ENCODE results near the gene C21orf58.
A peak's percentile ranks its signal among the peaks of the same experiment; 100 is the strongest.

Gene C21orf58

GRCh38 chr21:46284733-46285132, 38.9 kb downstream of the C21orf58 start:
- DNase-seq (ENCODE audit: low read depth): no peak
- H3K4me3 ChIP-seq (ENCODE audit: control insufficient read depth, low read depth, low read length): peak overlapping the region; percentile 74
- TF ChIP-seq CTCF (IDR thresholded peaks at IDR 0.05; ENCODE audit: control insufficient read depth, insufficient read depth, low read depth, low read length, missing control alignments): no peak

- TF ChIP-seq CTCF (IDR thresholded peaks at IDR 0.05; ENCODE audit: control insufficient read depth, insufficient read depth, low read depth, low read length, missing control alignments): no peak
- no peak for DNase-seq (ENCODE audit: low read depth)
- H3K4me3 ChIP-seq (ENCODE audit: control insufficient read depth, low read depth, low read length): no peak overlapping the region
Observed at GRCh38 chr21:46284077-46284644, 39.5 kb downstream of the C21orf58 start.

DNA sequence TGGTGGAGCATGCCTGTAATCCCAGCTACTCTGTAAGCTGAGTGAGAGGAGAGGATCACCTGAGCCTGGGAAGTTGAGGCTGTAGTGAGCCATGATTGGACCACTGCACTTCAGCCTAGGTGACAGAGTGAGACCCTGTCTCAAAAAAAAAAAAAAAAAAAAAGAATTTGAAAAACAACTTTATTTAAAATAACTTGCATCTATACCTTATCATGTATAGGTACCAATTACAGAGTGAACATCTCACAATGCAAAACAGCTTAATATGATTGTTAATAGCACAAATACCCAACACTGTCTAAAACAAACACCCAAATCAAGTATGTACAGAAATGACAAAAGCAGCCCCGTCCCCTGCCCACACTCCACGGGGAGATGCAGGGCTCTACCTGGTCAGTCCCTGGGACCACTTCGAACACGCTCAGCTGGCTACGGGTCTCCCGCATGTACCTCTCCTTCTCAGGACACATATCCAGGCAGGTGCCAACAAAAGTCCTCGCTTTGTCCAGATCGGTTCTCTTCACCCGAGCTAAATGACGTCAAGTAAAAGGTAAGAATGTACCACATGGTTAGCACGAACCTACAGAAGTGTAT, 48.8 kb downstream of the C21orf58 start:
- no peak overlapping the region for H3K4me3 ChIP-seq (ENCODE audit: control insufficient read depth, low read depth, low read length)
- no peak for TF ChIP-seq CTCF (IDR thresholded peaks at IDR 0.05; ENCODE audit: control insufficient read depth, insufficient read depth, low read depth, low read length, missing control alignments)
- no peak for DNase-seq (ENCODE audit: low read depth)

- no peak for TF ChIP-seq CTCF (IDR thresholded peaks at IDR 0.05; ENCODE audit: control insufficient read depth, insufficient read depth, low read depth, low read length, missing control alignments)
- no peak overlapping the region for H3K4me3 ChIP-seq (ENCODE audit: control insufficient read depth, low read depth, low read length)
- DNase-seq (ENCODE audit: low read depth): no peak
Observed at GRCh38 chr21:46273341-46273740, 50.3 kb downstream of the C21orf58 start.

- no peak for DNase-seq (ENCODE audit: low read depth)
- TF ChIP-seq CTCF (IDR thresholded peaks at IDR 0.05; ENCODE audit: control insufficient read depth, insufficient read depth, low read depth, low read length, missing control alignments): no peak
Observed at GRCh38 chr21:46269466-46269865, 54.2 kb downstream of the C21orf58 start.

GRCh38 chr21:46268371-46268770, 55.3 kb downstream of the C21orf58 start:
- no peak for TF ChIP-seq CTCF (IDR thresholded peaks at IDR 0.05; ENCODE audit: control insufficient read depth, insufficient read depth, low read depth, low read length, missing control alignments)
- no peak for DNase-seq (ENCODE audit: low read depth)
- H3K4me3 ChIP-seq (ENCODE audit: control insufficient read depth, low read depth, low read length): no peak overlapping the region

More at GRCh38 chr21:46269466-46269865, 54.2 kb downstream of the C21orf58 start:
- H3K4me3 ChIP-seq (ENCODE audit: control insufficient read depth, low read depth, low read length): no peak overlapping the region
